ENCODE data around the gene GRID1. TPM values are rescaled to one million over a fixed set of nuclear protein-coding genes. Genes with fewer than 3 reads are reported as not detected.

Gene GRID1
- total and polyA plus RNA-seq, 10 of the 15 experiments (the other 5 are each of a cell fraction or from before 2014, with no cell fraction given), result 0.04 to 0.62 (median 0.08) TPM; not detected in 5

- POLR2A ChIA-PET, result no interaction called here
- no peak for ATAC-seq
Measured at GRCh38 chr10:86308056-86308455, 58.5 kb downstream of the GRID1 start.

GRCh38 chr10:86306628-86307278 is 59.8 kb downstream of the GRID1 start:
- no peak overlapping the region for H3K4me2 ChIP-seq (ENCODE audit: control insufficient read depth, insufficient read depth)
- 31% methylated on average over 6 of the region's 6 CpGs for WGBS (ENCODE audit: insufficient coverage, insufficient replicate concordance, low lambda C conversion rate, missing lambda C conversion rate)
- RAD21 ChIA-PET (ENCODE audit: unreplicated experiment), result no interaction called here
- no peak; the same call in 2 of the 3 replicates for ATAC-seq
- CTCF ChIA-PET, result interaction anchor here (0.7 kb wide), 1 partner anchor 42 kb away, joined by 3 read pairs; no protein-coding TSS in a partner anchor
- POLR2A ChIA-PET, result no interaction called here
- H3K79me2 ChIP-seq (ENCODE audit: control insufficient read depth, insufficient read depth, low read length), result no peaks in the 10 kb centered on the region
- in situ Hi-C loops (cut with MboI), result no loop called here
- SMC1A ChIA-PET (ENCODE audit: uncharacterized antibody, unreplicated experiment), result no interaction called here
- intact Hi-C loops (cut with micrococcal nuclease; ENCODE audit: unreplicated experiment), result no loop called here
- H4K20me1 ChIP-seq (ENCODE audit: control insufficient read depth, insufficient read depth), result peaks cover 3% of the 10 kb centered on the region; the same call in 1 of the 2 replicates
- TF ChIP-seq POLR2AphosphoS2 (IDR thresholded peaks at IDR 0.05; ENCODE audit: low read depth, low read length), result no peak
- no peak for TF ChIP-seq MLLT1 (IDR thresholded peaks at IDR 0.05)
- no peak for TF ChIP-seq SREBF1 (IDR thresholded peaks at IDR 0.05; ENCODE audit: low read length)
- TF ChIP-seq REST (IDR thresholded peaks at IDR 0.05; ENCODE audit: low read depth, low read length), result peak; percentile 95
- TF ChIP-seq MXI1 (IDR thresholded peaks at IDR 0.05; ENCODE audit: low read depth, low read length), result no peak
- H3K36me3 ChIP-seq (ENCODE audit: control insufficient read depth in 2 of 2, insufficient read depth in 2 of 2, low read length in 1 of 2), result no peaks in the 10 kb centered on the region
- no peak overlapping the region for H3K27ac ChIP-seq (ENCODE audit: control insufficient read depth, insufficient read depth)
- no peak overlapping the region for H2AFZ ChIP-seq (ENCODE audit: control insufficient read depth, low read depth, low read length)
- H3K4me1 ChIP-seq (ENCODE audit: control insufficient read depth, insufficient read depth, low read length), result no peaks in the 10 kb centered on the region
- no peaks in the 10 kb centered on the region for H3K9me3 ChIP-seq (replicated peaks; ENCODE audit: control insufficient read depth, insufficient read depth, low read length)
- H3K4me3 ChIP-seq, result no peak overlapping the region
- no TSS peak for BruUV-seq (replicated peaks)
- no peak for DNase-seq (ENCODE audit: low read depth, low spot score)
- no peak for FAIRE-seq
- H3K9ac ChIP-seq (ENCODE audit: control insufficient read depth, insufficient read depth, low read length), result no peak overlapping the region
- peaks cover 0 to 1% of the 10 kb centered on the region in 2 experiments; a peak in 2 of 4 replicates for H3K27me3 ChIP-seq (replicated peaks in 1 of 2; ENCODE audit: control insufficient read depth in 2 of 2, insufficient read depth in 2 of 2, low read length in 1 of 2)

More at GRCh38 chr10:86308056-86308455, 58.5 kb downstream of the GRID1 start:
- Histone ChIP-seq H4K20me1 (ENCODE audit: control insufficient read depth, insufficient read depth) (no peaks in the 10 kb centered on the region), H3K27ac (ENCODE audit: control insufficient read depth, insufficient read depth) (no peak overlapping the region), H3K4me1 (ENCODE audit: control insufficient read depth, insufficient read depth, low read length) (no peaks in the 10 kb centered on the region), H3K27me3 (replicated peaks in 1 of 2; ENCODE audit: control insufficient read depth in 2 of 2, insufficient read depth in 2 of 2, low read length in 1 of 2) (0 out of 4 replicates have a peak, but pooled peaks cover 0 to 1% of the 10 kb centered on the region in 2 experiments), H2AFZ (ENCODE audit: control insufficient read depth, low read depth, low read length) (no peak overlapping the region), H3K9ac (ENCODE audit: control insufficient read depth, insufficient read depth, low read length) (no peak overlapping the region), H3K79me2 (ENCODE audit: control insufficient read depth, insufficient read depth, low read length) (no peaks in the 10 kb centered on the region), H3K36me3 (ENCODE audit: control insufficient read depth in 2 of 2, insufficient read depth in 2 of 2, low read length in 1 of 2) (no peaks in the 10 kb centered on the region), H3K4me2 (ENCODE audit: control insufficient read depth, insufficient read depth) (no peak overlapping the region), H3K9me3 (replicated peaks; ENCODE audit: control insufficient read depth, insufficient read depth, low read length) (no peaks in the 10 kb centered on the region), H3K4me3 (no peak overlapping the region)
- intact Hi-C loops (cut with micrococcal nuclease; ENCODE audit: unreplicated experiment), result no loop called here
- WGBS (ENCODE audit: insufficient coverage, insufficient replicate concordance, low lambda C conversion rate, missing lambda C conversion rate), result 0% methylated on average over 1 of the region's 1 CpG
- TF ChIP-seq BMI1 (IDR thresholded peaks at IDR 0.05; ENCODE audit: borderline replicate concordance), result no peak
- TF ChIP-seq MTA2 (IDR thresholded peaks at IDR 0.05; ENCODE audit: low read depth), result no peak
- TF ChIP-seq ZNF24 (IDR thresholded peaks at IDR 0.05), result no peak
- TF ChIP-seq CHD4 (IDR thresholded peaks at IDR 0.05), result no peak
- no peak for TF ChIP-seq EGR1 (IDR thresholded peaks at IDR 0.05; ENCODE audit: borderline replicate concordance in 1 of 2, low read depth in 2 of 2, low read length in 2 of 2)
- no peak for TF ChIP-seq SIX5 (IDR thresholded peaks at IDR 0.05; ENCODE audit: low read depth, low read length, severe bottlenecking)
- TF ChIP-seq SMARCA5 (IDR thresholded peaks at IDR 0.05), result no peak
- no peak for TF ChIP-seq ZNF207 (IDR thresholded peaks at IDR 0.05; ENCODE audit: borderline replicate concordance)
- no peak for TF ChIP-seq NR2F1 (conservative IDR thresholded peaks at IDR 0.05)
- no peak for TF ChIP-seq GABPA (IDR thresholded peaks at IDR 0.05; ENCODE audit: low read depth)
- FAIRE-seq, result no peak
- in situ Hi-C loops (cut with MboI), result no loop called here
- RAD21 ChIA-PET (ENCODE audit: unreplicated experiment), result no interaction called here
- CTCF ChIA-PET, result no interaction called here
- no TSS peak for BruUV-seq (replicated peaks)
- SMC1A ChIA-PET (ENCODE audit: uncharacterized antibody, unreplicated experiment), result no interaction called here
- no peak for DNase-seq (ENCODE audit: low read depth, low spot score)
